Spleen (tissue), 7 donors: ENCODE data around the gene PLA2G4A.

Experiments
- POLR2A ChIP-seq, 3 donors: fragments of 450-650 bp; IDR thresholded peaks; one replicate each; pipeline ENCODE4 v1.5.1; 2017; ENCODE audit warnings: antibody characterized with exemption in 3 of 3, mild to moderate bottlenecking in 1 of 3
- POLR2AphosphoS5 ChIP-seq, 3 donors: sonication (generic); formaldehyde crosslinking; IDR thresholded peaks; one replicate each; pipeline ENCODE4 v1.5.1; 2017; ENCODE audit warnings: antibody characterized with exemption in 3 of 3
- TF ChIP-seq, protein P1 (sequence below), 11 experiments: fragments of 200-600 bp in 7 of 11; fragments of 450-650 bp in 4 of 11; sonication (generic) in 4 of 11; IDR thresholded peaks in 8 of 11; conservative IDR thresholded peaks in 3 of 11; 1 replicate in 7 of 11; 2 replicates in 4 of 11; pipeline versions ENCODE4 v1.4.0 to v1.8.0; 2016 to 2021; ENCODE audit warnings: antibody characterized with exemption in 11 of 11, inconsistent platforms in 4 of 11, mild to moderate bottlenecking in 1 of 11
- donor health status: DM: no; HTN: no; CAD: no; lungs with moderate emphysema.
- donor health status: DM: no; HTN: no; CAD: no.
- donor health status: DM: no; HTN: no; CAD: no.

- TF ChIP-seq, protein P1, sequence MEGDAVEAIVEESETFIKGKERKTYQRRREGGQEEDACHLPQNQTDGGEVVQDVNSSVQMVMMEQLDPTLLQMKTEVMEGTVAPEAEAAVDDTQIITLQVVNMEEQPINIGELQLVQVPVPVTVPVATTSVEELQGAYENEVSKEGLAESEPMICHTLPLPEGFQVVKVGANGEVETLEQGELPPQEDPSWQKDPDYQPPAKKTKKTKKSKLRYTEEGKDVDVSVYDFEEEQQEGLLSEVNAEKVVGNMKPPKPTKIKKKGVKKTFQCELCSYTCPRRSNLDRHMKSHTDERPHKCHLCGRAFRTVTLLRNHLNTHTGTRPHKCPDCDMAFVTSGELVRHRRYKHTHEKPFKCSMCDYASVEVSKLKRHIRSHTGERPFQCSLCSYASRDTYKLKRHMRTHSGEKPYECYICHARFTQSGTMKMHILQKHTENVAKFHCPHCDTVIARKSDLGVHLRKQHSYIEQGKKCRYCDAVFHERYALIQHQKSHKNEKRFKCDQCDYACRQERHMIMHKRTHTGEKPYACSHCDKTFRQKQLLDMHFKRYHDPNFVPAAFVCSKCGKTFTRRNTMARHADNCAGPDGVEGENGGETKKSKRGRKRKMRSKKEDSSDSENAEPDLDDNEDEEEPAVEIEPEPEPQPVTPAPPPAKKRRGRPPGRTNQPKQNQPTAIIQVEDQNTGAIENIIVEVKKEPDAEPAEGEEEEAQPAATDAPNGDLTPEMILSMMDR (IDR thresholded peaks at IDR 0.05 in 8 of 11, conservative IDR thresholded peaks at IDR 0.05 in 3 of 11), result no peak
- no peak for TF ChIP-seq POLR2A (IDR thresholded peaks at IDR 0.05)
- no peak for TF ChIP-seq POLR2AphosphoS5 (IDR thresholded peaks at IDR 0.05)
Measured at GRCh38 chr1:186859995-186860394, 31.2 kb downstream of the PLA2G4A start.
